Epithelial cell of proximal tubule (primary cell): ENCODE results near the gene PRR20G. TPM values are rescaled to one million over a fixed set of nuclear protein-coding genes. Genes with fewer than 3 reads are reported as not detected.

ENCODE experiments used
- DNase-seq: peaks from one replicate; pipeline ENCODE4 v3.0.0-alpha.2; 2011; ENCODE audit warnings: low read depth
- H3K4me3 ChIP-seq: 2 replicates; pipeline ENCODE4 v1.5.1; 2011; ENCODE audit warnings: low read depth, mild to moderate bottlenecking, low read length
- CTCF ChIP-seq: conservative IDR thresholded peaks from 2 replicates; pipeline ENCODE4 v1.5.1; 2012; ENCODE audit warnings: low read depth, mild to moderate bottlenecking, low read length
- total RNA-seq: library from RNA; depleted of rRNA; stranded (reverse); fragments of >200 nt; gene quantifications from 2 replicates; pipeline ENCODE4 v1.2.3, GENCODE V29; 2015

Gene PRR20G
- total RNA-seq, 1 donor from 2014 or later, result not detected

GRCh38 chr3:127254730-127255129 lies 33.1 kb downstream of the PRR20G start:
- H3K4me3 ChIP-seq, result no peak overlapping the region
- DNase-seq, result no peak

GRCh38 chr3:127254033-127254644 lies 33.7 kb downstream of the PRR20G start:
- no peak overlapping the region for H3K4me3 ChIP-seq
- TF ChIP-seq CTCF, result no peak
- DNase-seq, result no peak

More at GRCh38 chr3:127254730-127255129, 33.1 kb downstream of the PRR20G start:
- TF ChIP-seq CTCF, result peak; percentile 75

GRCh38 chr3:127253491-127253890 lies 34.4 kb downstream of the PRR20G start:
- no peak for DNase-seq
- no peak overlapping the region for H3K4me3 ChIP-seq
- no peak for TF ChIP-seq CTCF

GRCh38 chr3:127252446-127252845 lies 35.4 kb downstream of the PRR20G start:
- no peak overlapping the region for H3K4me3 ChIP-seq
- TF ChIP-seq CTCF, result no peak
- no peak for DNase-seq

GRCh38 chr3:127250032-127250431 lies 37.8 kb downstream of the PRR20G start:
- no peak overlapping the region for H3K4me3 ChIP-seq
- DNase-seq, result no peak
- TF ChIP-seq CTCF, result no peak

- no peak for TF ChIP-seq CTCF
- DNase-seq, result no peak
These were observed 40.6 kb downstream of the PRR20G start for GRCh38 chr3:127247292-127247691.

GRCh38 chr3:127238602-127239001 lies 49.2 kb downstream of the PRR20G start:
- DNase-seq, result no peak
- no peak overlapping the region for H3K4me3 ChIP-seq
- no peak for TF ChIP-seq CTCF

More at GRCh38 chr3:127247292-127247691, 40.6 kb downstream of the PRR20G start:
- no peak overlapping the region for H3K4me3 ChIP-seq
